OCI-LY3 (cell line): ENCODE data around the gene RPS6KC1.

ENCODE experiments used
- CTCF ChIP-seq: fragments of 200-600, 300-600 bp; sonication (generic); IDR thresholded peaks from 2 replicates; pipeline ENCODE4 v1.5.1; 2014; ENCODE audit warnings: antibody characterized with exemption, low read length, low read depth
- EZH2phosphoT487 ChIP-seq: fragments of 200-600 bp; shearing (Covaris generic); IDR thresholded peaks from 2 replicates; pipeline ENCODE4 v1.6.1; 2018; ENCODE audit warnings: antibody characterized with exemption, mixed run types, low read depth

- TF ChIP-seq CTCF: no peak
- no peak for TF ChIP-seq EZH2phosphoT487
Observed at GRCh38 chr1:213273546-213273945, 222.5 kb downstream of the RPS6KC1 start.
